Stimulated activated CD8-positive, alpha-beta memory T cell treated with anti-CD3 and anti-CD28 coated beads, Interleukin-4, amount 100 ng/mL, for 48 hours (primary cell): ENCODE data around the gene NKAIN2.
"Not testable (repeated sequence)": the region's sequence is repeated elsewhere in the genome, so short reads cannot be mapped to it uniquely, and the experiment has no call there.

Experiments
- DNase-seq: peaks from one replicate; pipeline ENCODE4 v3.0.0-alpha.2; 2020

NKAIN2 gene

GRCh38 chr6:124119596-124119995, 315.9 kb downstream of the NKAIN2 start:
- no peak for DNase-seq

DNA sequence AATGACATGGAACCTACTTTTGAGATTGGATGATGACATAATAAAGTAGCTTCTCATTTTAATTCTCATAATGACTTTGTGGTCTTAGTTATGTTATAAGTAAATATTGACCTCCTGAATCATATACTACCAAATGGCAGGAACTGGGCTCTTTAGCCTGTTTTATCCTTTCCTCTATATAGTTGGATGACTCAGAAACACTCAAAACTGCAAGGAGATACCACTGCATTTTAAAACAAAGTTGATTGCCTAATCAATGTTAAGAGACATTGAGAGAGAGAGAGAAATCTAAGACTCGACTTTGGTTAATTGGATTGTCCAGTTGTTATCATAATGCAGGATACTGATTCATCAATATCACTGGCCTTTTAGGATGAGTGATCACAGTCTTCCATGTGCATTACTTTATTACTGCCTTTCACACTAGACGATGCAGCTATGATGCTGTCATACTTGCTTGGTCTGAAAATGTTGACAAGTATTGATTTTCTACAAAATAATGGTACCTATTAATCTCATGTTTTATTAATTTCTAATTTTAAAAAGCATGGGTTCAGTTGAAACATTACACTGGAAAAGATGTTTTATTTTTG, 320.0 kb downstream of the NKAIN2 start:
- no peak for DNase-seq

DNA sequence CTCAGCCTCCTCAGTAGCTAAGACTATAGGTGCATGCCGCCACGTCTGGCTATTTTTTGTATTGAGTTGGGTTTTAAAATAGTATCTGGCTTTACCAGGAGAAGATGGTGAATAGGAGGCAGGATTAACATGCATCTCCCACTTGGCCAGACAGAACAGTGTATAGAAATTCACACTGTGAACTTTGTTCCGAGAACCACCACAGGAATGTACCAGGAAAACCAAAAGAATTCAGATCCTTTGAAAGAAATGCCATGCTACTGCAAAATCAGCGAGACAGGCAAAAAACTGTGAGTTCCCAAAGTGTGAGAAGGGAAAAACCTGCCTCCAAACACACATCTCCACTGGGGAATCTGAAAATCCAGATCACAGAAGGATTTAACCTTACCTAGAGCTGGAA, 327.6 kb downstream of the NKAIN2 start:
- DNase-seq = no peak

- DNase-seq = no peak
These were observed 328.1 kb downstream of the NKAIN2 start for GRCh38 chr6:124131779-124132178.

DNA sequence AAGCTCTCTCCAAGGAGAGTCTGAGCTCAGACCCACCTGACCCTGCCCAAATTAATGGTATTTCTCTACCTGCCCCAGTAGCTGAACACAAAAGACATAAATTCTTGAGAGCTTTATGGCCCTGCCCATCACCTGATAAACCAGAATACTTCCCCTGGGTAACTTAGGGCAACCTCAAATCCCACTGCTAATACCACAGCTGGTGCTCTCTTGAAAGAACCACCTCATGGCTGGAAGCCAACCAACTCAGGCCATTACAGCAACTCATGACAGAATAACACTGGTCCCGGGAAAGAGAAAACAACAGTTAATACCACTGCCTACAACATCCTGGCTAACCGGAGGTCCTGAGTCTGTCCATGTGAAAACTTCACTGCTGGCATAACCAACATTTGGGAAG, 328.6 kb downstream of the NKAIN2 start:
- DNase-seq = no peak

DNA sequence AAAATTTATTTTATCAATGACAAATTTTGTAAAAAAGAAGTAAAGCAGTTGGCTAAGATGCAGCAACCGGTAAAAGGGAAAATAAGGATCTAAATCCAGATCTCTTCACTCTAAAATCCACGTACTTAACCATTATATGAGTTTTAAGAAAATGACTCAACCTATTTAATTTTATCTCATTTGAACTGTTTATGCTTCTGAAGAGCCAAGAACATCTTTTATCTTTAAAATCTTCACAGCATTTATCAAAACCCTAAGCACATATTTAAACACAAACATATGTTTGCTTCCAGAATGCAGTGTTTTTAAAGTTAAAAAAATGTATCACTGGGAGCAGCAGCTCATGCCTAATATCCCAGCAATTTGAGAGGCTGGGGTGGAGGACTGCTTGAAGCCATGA, 339.2 kb downstream of the NKAIN2 start:
- DNase-seq = no peak

DNA sequence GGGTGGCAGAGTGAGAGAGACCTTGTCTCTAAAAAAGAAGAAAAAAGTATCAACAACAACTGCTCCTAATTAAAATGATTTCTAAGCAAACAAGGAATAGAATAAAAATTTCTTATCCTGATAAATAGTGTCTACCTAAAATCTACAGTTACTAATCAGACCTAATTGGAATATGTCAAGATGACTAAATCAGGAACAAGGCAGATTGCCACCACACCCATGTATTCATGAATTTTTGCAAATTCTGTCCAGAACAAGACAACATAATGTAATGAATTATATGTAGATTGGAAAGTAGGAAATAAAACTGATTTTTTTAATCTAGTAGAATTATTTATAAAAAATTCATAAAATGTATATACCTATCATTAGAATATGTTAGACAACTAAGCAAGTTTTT, 339.8 kb downstream of the NKAIN2 start:
- DNase-seq = no peak

DNA sequence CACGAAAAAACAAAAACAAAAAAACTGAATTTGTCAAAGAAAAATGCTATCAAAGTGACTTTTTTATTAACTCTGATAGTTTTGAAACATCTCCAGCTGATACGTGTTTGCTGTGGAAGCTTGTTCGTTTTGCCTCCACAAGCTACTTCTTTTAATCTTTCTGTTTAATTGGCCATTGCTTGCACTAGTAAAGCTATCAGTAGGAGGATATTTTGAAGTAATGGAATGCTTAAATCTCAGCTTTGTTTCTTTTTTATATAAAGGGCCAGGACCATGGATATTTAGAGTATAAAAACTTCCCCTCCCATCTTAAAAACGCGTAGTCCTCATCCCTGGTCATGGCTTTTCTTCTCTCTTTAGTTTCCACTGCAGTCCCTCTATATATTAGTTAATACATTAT, 344.0 kb downstream of the NKAIN2 start:
- no peak for DNase-seq

- DNase-seq = no peak
These were observed 344.7 kb downstream of the NKAIN2 start for GRCh38 chr6:124148236-124148957.

DNA sequence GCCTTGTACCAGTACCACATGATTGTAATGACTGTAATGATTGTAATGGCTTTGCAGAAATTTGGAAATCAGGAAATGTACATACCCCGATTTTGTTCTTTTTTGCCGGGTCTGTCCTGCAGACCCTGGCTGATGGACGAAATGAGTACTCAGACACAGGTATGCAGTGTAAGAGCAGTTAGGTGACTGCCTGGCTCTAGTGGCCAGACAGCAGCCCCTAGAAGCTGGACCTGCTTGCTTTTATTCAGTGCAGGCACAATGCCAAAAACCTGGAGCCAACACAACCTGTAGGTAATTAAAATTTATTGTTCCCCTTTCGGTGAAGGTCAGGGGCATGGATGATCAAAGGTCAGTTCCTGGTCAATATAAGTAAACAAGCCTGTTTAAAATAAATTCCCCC, 346.0 kb downstream of the NKAIN2 start:
- DNase-seq = no peak

DNA sequence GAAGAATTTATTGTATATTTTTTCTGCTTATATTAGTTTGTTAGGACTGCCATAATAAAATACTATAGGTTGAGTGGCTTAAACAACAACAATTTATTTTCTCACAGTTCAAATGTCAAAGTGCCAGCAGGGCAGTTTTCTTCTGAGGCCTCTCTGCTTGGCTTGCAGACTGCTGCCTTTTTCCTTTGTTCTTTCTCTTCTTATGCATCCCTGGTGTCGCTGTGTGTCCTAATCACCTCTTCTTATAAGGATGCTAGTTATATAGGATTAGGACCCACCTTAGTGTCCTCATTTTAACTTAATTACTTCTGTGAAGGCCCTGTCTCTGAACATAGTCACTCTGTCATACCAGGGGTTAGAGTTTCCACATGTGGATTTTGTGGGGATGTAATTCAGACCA, 354.4 kb downstream of the NKAIN2 start:
- DNase-seq = no peak

DNA sequence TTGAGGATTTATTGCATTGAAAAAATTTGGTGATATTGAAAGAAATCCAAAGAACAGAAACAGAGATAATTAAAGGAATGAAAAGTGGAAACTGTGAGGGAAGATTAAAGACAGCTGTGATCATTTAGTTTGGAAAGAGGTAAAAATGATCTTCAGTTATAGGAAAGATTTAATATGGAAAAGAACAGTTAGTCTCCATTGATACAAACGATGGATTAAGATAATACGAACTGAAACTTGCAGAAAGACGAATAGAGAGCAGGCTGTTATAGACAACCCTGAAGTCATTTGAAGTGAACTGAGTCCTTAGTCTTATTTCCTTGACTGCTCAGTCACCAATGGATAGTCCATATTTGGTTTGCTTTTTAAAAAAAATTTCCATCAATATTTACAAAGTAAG, 360.0 kb downstream of the NKAIN2 start:
- no peak for DNase-seq

DNA sequence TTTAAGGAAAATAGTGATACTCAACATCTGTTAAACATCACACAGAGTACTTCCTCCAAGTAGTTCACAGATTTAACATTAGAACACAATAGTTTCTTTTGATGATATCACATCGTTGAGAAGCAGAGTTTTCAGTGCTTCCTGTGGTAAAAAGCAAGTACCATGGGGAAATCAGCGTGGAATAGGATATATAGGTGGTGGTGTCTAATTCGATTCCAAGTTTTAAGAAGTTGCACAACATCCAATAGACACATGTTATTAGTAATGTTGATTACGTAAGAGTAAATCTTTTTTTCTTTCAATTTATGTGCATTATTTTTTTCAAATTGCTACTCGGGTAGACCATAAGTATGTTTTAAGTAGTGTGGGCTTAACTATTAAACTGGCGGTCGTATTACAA, 360.7 kb downstream of the NKAIN2 start:
- DNase-seq = no peak

DNA sequence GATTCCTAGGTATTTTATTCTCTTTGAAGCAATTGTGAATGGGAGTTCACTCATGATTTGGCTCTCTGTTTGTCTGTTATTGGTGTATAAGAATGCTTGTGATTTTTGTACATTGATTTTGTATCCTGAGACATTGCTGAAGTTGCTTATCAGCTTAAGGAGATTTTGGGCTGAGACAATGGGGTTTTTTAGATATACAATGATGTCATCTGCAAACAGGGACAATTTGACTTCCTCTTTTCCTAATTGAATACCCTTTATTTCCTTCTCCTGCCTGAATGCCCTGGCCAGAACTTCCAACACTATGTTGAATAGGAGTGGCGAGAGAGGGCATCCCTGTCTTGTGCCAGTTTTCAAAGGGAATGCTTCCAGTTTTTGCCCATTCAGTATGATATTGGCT, 363.6 kb downstream of the NKAIN2 start:
- DNase-seq = not testable (repeated sequence)

- no peak for DNase-seq
These were observed 386.6 kb downstream of the NKAIN2 start for GRCh38 chr6:124190256-124190655.

GRCh38 chr6:124193132-124193531, 389.5 kb downstream of the NKAIN2 start:
- DNase-seq = no peak

GRCh38 chr6:124197148-124197547, 393.5 kb downstream of the NKAIN2 start:
- DNase-seq = no peak

- DNase-seq = no peak
These were observed 395.6 kb downstream of the NKAIN2 start for GRCh38 chr6:124199286-124199685.

GRCh38 chr6:124200661-124201060, 397.0 kb downstream of the NKAIN2 start:
- DNase-seq = no peak

DNA sequence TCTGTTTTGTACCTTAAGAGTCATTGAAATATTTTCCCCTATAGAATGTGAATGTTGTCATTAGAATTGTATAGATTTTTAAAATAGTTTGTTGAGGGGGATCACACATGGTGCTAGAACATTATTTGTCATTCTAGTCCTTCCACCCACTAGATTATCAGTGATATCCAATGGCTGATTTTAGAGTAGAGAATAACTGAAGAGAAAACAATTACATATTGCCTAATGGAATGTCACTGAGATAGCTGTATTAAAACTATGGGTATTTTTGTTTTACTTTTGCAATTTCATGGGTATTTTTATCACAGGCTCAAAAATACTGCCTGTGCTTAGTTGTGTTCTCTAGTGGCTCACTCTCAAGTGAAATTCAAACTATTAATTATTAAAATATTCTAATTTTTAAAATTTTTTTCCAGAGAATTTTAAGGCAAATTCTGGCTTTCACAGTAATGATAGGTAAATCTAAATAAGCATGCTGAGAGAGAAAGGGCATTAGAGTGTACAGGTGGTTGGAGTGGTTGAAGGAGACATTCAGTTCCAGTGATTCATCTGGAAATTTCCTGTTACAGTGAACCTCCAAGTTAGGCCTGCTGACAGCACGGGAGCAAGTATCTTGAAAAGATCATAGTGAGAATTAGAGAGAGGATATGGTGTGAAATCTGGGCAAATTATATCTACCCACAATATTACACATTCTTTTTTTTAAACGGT, 399.6 kb downstream of the NKAIN2 start:
- DNase-seq = no peak

GRCh38 chr6:124203812-124204167, 400.1 kb downstream of the NKAIN2 start:
- DNase-seq = no peak

- no peak for DNase-seq
These were observed 402.3 kb downstream of the NKAIN2 start for GRCh38 chr6:124205921-124206320.

- no peak for DNase-seq
These were observed 420.1 kb downstream of the NKAIN2 start for GRCh38 chr6:124223611-124224345.

DNA sequence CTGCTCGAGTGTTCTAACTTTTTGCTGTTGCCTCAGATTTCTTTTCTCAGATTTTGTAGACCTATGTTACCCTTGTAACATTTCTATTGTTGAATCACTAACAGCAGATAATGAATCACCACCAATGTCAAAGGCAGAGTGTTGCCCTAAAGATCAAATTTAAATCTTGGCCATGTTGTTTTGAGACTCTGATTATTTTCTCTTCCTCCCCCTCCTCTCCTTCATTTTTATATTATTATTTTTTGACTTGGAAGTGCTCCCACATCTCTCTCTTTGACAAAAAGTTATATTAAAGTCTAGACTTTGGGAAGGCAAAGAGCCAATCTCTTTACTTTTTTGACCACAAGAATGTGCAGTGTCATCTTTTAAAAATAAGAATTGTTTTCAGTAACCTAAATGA, 422.7 kb downstream of the NKAIN2 start:
- no peak for DNase-seq
